Stimulated activated naive CD4-positive, alpha-beta T cell treated with Interleukin-2 at 50 U/mL for 16 hours (primary cell): ENCODE results near the gene SEMA5A.

ENCODE experiments used
- DNase-seq: peaks from one replicate; lab custom pipeline; 2025; lab: John Stamatoyannopoulos, UW

The SEMA5A gene

DNA sequence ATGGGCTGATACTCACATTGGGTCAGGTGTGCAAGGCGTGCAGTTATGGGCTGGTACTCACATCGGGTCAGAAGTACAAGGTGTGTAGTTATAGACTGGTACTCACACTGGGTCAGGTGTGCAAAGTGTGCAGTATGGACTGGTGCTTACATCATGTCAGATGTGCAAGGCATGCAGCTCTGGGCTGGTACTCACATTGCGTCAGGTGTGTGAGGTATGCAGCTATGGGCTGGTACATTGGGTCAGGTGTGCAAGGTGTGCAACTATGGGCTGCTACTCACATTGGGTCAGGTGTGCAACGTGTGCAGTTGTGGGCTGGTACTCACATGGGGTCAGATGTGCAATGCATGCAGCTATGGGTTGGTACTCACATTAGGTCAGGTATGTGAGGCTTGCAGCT lies 213.8 kb downstream of the SEMA5A start:
- no peak for DNase-seq

DNA sequence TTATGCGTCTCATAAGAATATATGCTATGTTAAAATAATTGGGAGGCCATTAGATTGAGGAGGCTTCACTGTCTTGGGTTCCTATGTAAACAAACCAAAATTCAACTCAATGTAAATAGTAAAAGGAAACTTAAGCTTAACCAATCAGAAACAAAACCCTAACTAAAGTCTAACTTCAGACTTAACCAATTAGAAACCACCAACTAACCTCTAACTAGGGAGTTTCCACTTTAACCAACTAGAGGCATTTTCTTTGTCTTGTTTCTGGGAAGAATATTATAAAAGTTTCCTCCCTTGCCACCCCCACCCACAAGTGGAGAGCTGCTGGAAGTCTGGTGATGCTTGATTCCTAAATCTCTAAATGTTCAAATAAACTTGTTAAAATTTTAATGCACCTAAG lies 214.5 kb downstream of the SEMA5A start:
- no peak for DNase-seq

DNA sequence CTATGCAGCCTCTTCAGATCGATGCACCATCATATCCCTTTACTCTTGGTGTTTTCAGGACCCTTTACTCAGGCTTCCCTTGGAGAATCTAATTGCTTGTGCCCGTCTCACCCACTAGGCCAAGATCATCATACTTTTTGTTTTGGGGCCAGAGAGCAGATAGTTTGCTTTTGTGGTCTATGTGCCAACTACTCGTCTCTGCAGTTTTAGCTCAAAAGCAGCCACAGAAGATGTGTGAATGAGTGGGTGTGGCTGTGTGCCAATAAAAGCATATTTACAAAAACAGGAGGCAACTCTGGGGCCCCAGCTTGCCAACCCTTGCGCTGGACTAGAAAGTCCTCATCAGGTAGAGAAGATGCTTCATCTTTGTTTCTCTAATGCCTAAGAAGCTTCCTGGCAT lies 216.8 kb downstream of the SEMA5A start:
- DNase-seq = no peak

GRCh38 chr5:9325549-9325948 lies 220.3 kb downstream of the SEMA5A start:
- no peak for DNase-seq

DNA sequence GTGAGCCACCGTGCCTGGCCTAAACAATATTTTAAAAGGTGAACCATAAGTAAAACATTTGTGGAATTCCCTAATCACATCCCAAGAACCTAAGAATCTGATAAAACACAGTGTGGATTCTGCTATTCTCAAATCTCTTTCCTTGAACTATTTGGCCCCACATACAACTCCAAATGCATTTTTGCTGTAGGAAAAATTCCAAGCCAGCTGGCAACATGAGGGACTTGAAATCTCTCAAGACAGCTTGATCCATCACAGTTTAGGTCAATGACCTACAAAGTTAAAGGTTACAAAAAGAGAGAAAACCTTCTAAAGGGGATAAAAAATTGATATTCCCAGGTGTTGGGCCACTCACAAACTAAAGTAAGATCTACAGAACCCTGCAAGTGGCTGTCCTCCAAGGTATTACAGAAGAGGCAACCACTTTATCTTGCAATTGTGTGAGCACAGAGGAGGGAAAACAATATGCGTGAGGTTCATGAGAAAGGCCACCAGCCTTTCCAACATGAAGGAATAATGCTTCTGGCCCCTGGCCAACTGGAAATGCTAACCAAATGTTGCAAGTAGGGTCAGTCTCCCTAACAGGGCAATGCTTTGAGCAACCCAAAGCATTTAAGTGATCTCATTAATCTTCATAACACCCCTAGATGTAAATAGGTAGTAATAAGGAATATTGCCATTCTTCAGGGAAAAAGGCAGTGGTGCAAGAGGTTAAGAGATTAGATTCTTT lies 221.4 kb downstream of the SEMA5A start:
- no peak for DNase-seq

- no peak for DNase-seq
Observed at GRCh38 chr5:9320652-9321051, 225.2 kb downstream of the SEMA5A start.

GRCh38 chr5:9318031-9318430 lies 227.8 kb downstream of the SEMA5A start:
- DNase-seq = no peak

GRCh38 chr5:9316733-9317132 lies 229.1 kb downstream of the SEMA5A start:
- no peak for DNase-seq

DNA sequence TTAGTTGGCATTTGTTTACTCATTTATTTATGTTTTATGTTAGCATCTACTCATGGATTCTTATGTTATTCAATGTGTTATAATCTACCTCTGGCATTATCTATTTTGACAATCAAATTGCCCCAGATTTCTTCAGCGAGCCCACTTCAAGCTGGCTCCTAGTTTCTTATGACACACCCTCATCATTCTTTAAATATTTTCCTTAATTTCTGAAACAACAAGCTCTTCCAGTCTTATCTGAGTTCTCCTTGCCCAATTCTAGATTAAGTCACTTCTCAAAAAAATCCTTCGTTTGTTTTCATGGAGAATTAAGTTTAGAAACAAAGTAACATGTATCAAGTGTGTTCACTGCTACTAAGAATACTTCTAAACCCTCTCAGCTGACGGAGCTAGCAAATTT lies 229.8 kb downstream of the SEMA5A start:
- no peak for DNase-seq

GRCh38 chr5:9314558-9314957 lies 231.3 kb downstream of the SEMA5A start:
- DNase-seq = no peak

DNA sequence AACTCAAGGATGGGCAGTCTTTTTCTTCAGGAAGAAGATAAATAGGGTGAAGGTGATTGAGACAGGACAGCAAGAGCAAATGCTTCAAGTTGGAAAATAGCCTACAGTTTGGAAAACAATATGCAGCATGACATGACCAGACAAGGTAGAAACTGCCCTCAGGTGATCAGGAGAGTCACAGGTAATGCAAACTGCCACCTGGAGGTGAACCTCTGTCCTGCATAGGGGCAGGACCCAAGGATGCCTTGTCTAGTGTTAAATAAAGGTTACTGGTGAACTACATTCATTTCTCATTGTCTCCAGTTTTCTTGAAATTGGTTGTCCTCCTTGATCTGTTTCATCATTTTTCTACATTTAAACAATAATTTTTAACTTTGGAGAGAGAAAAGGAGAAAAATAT lies 232.1 kb downstream of the SEMA5A start:
- DNase-seq = no peak

DNA sequence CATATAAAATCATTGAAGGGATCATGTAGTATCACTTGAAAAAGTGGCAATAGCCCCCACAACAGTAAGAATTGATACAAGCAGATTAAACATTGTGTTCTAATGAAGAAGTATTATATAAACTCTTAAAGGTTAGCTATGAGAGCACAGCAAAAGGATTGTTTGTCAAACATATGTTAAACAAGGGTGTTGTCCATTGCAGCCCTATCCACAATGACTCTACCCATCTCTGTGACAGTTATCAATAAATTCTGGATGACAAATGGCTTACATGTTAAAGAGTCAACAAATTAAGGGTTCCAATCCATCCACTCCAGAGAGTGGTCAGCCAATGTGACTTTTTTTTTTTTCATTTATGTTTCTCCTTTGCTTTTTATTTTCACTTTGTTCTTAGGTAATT lies 238.7 kb downstream of the SEMA5A start:
- no peak for DNase-seq

- no peak for DNase-seq
Observed at GRCh38 chr5:9302218-9302617, 243.7 kb downstream of the SEMA5A start.

DNA sequence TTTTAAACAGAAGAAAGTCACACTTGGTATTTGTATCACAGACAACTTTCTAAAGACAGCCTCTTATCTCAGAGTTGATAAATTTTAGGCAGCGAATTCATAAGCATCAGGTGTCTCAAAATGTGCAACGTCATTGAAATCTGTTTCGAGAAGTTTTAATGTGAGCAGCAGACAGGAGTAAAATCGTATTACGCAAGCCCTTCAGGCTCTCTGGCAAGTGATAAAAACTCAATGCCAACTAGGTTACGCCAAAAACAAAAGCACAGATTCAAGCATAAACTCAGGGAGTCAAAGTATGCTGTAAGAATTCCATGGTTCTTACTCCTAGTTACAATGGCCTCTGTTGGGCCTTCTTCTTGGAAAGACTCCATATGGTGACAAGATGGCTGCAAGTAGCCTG lies 244.7 kb downstream of the SEMA5A start:
- no peak for DNase-seq

DNA sequence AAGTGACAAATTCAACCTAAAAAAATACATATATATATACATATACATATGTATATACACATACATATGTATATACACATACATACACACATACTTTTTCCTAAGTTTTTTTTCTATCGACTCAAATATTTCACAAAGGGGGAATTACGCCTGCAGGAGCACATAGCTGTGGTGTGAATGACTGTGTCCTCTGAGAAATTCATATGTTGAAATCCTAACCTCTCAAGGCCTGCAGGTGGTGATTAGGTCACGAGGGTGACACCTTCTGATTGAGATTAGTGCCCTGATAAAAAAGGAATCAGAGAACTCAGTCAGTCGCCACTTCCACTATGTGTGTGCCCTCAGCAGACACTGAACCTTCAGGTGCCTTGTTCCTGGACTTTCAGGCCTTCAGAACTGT lies 248.7 kb downstream of the SEMA5A start:
- DNase-seq = no peak

DNA sequence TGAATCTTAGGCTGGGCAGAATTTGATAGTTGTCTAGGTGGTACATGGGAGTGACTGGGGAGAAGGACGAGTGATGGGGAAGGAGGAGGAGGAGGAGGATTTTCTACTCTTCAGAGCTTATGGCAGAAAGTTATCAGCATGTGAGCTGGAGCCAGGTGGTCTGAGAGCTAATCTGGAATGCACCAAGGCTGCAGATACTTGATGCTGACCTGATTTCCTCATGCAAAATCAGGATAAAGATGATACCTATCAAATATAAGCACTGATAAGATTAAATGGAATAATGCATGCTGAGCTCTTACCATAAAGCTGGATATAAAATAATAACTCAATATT lies 250.4 kb downstream of the SEMA5A start:
- no peak for DNase-seq

DNA sequence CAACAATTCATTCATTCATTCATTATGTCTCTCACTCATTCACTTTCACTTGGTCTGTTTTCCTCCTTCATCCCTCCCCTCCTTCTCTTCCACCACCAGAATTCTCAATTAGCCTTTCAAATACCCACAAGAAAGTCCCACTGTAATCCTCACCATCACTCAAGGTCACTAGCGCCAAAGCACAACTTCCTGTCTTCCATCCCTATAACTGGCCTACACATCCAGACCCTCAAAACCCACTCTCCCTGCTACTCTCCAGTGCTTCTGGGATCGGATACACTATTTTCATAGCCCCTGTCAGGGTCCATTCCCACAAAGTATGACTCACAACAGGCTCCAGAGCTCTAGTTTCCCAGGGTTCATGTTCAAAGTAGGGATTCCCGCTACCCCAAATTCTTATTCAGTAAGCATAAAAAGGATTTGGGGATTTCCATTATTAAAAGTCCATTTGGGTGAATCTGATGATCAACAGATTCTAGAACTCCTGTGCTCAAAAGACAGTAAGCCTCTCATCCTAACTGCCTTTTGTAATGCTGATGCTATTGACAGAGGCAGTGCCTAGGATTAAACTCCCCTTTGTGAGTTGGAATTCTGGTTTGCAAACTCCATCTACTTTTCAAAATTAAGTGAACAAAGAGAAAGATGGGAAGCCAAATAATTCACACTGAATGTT lies 250.9 kb downstream of the SEMA5A start:
- DNase-seq = no peak

DNA sequence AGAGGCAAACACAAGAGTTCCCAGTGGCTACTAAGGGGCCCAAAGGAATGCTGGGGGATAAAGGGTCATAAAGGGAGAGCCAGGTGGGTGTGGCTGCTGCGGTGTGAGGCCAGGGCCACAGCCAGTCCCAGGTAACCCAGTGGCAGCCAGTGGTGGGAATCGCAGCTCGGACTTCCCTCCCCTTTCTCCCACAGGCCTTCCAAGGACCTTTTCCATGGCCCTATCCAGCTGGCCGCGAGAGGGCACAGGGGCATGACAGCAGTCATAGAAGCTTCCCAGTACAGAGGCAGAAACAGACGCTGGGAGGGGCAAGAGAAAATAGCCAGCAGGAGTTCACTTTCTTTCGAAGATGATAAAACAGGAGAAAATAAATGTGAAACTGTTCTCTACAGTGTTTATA lies 257.6 kb downstream of the SEMA5A start:
- no peak for DNase-seq

- no peak for DNase-seq
Observed at GRCh38 chr5:9284781-9285307, 261.0 kb downstream of the SEMA5A start.

DNA sequence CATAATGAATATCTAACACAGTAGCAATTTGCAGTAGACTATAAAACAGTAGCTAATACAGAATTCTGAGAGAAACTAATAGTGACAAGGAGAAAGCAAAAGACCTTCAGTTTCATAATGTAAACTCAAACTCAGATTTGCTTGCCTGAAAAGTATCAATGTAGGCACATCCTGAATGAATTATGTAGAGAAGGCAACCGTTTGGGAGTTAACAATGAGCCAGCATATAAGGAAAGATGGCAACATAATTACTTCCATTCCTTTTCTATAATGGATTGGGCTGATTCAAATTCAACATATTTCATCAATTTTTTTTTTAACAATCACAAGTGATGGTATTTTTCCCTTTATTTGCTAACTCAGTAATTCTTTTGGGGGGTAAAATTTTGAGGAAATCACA lies 261.6 kb downstream of the SEMA5A start:
- DNase-seq = no peak

- no peak for DNase-seq
Observed at GRCh38 chr5:9283473-9283872, 262.4 kb downstream of the SEMA5A start.

GRCh38 chr5:9283021-9283420 lies 262.9 kb downstream of the SEMA5A start:
- DNase-seq = no peak

DNA sequence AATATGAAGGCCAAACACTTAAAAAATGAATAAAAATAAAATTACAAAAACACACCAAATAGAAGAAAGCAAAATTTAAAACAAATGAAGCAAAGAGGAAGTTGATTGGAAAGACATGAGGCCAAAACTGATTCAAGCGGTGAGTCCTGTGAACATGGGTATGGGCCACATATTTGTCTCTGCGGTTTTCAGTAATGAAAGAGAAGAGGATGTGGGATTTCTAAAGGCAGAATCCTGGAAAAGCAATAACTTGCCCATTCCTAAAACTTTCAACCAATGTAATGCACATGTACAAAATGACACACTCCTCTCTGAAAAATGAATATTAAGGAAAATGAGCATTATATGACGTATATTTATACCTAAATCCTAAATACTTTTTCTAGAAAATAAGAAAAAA lies 263.7 kb downstream of the SEMA5A start:
- DNase-seq = no peak

GRCh38 chr5:9279774-9280173 lies 266.1 kb downstream of the SEMA5A start:
- DNase-seq = no peak
